A673 (cell line): ENCODE data around the gene GSTM1. TPM values are rescaled to one million over a fixed set of nuclear protein-coding genes. Genes with fewer than 3 reads are reported as not detected.

Experiments used
- BruUV-seq: library from RNA; stranded (reverse); fragments of 400-500 nt; replicated peaks from 2 replicates; lab custom pipeline; 2021; lab: Mats Ljungman, UMichigan
- CTCF ChIA-PET: fragments of 300-600 bp; sonication (Branson Sonifier 250); formaldehyde crosslinking; loops from one replicate; lab custom pipeline; 2022; ENCODE audit warnings: antibody characterized with exemption; lab: Charles Lee
- POLR2A ChIA-PET: fragments of 300-600 bp; sonication (Branson Sonifier 250); formaldehyde crosslinking; loops from one replicate; lab custom pipeline; 2022; ENCODE audit warnings: antibody characterized with exemption; ENCODE audit not compliant: low non-redundant PET; lab: Charles Lee
- DNase-seq: peaks from one replicate; pipeline ENCODE4 v3.0.0-alpha.2; 2015; ENCODE audit warnings: low spot score
- H3K27ac ChIP-seq: fragments of 200-600 bp; sonication (generic); 2 replicates; pipeline ENCODE4 v1.5.1; 2016; ENCODE audit warnings: mixed run types, low read depth, mild to moderate bottlenecking, mixed read lengths, antibody characterized with exemption, low read length; ENCODE audit not compliant: poor library complexity, severe bottlenecking
- H3K27me3 ChIP-seq: fragments of 200-600 bp; sonication (generic); replicated peaks from 2 replicates; pipeline ENCODE4 v1.6.1; 2017; ENCODE audit warnings: mixed run types, low read depth, mild to moderate bottlenecking, mixed read lengths, antibody characterized with exemption, low read length; ENCODE audit not compliant: insufficient read depth, poor library complexity
- H3K36me3 ChIP-seq: fragments of 200-600 bp; sonication (generic); 2 replicates; pipeline ENCODE4 v1.6.1; 2016; ENCODE audit warnings: mixed run types, mild to moderate bottlenecking, mixed read lengths, antibody characterized with exemption, low read length; ENCODE audit not compliant: insufficient read depth, poor library complexity, severe bottlenecking
- H3K4me1 ChIP-seq: fragments of 200-600 bp; sonication (generic); 2 replicates; pipeline ENCODE4 v1.6.1; 2017; ENCODE audit warnings: mixed run types, mild to moderate bottlenecking, mixed read lengths, antibody characterized with exemption, low read length; ENCODE audit not compliant: insufficient read depth, poor library complexity, severe bottlenecking
- H3K4me3 ChIP-seq: fragments of 200-600 bp; sonication (generic); 2 replicates; pipeline ENCODE4 v1.5.1; 2016; ENCODE audit warnings: low read depth, mixed run types, mild to moderate bottlenecking, mixed read lengths, low read length; ENCODE audit not compliant: poor library complexity, severe bottlenecking
- H3K9me3 ChIP-seq: fragments of 200-600 bp; sonication (generic); 2 replicates; pipeline ENCODE4 v1.6.1; 2016; ENCODE audit warnings: mixed run types, low read depth, mild to moderate bottlenecking, mixed read lengths, antibody characterized with exemption, low read length; ENCODE audit not compliant: poor library complexity, severe bottlenecking
- CTCF ChIP-seq: fragments of 300-800, 200-600 bp; sonication (generic); conservative IDR thresholded peaks from 2 replicates; pipeline ENCODE4 v1.5.1; 2017; ENCODE audit warnings: low read depth, mild to moderate bottlenecking, antibody characterized with exemption, low read length, moderate library complexity, mixed read lengths
- EZH2 ChIP-seq: fragments of 200-600 bp; sonication (generic); IDR thresholded peaks from 2 replicates; pipeline ENCODE4 v1.6.1; 2017; ENCODE audit warnings: borderline replicate concordance, low read depth, mild to moderate bottlenecking, mixed read lengths, antibody characterized with exemption, low read length; ENCODE audit not compliant: poor library complexity, severe bottlenecking
- intact Hi-C: fragments of 100-400 bp; cut with micrococcal nuclease; formaldehyde crosslinking; loops from one replicate; pipeline ENCODE4 v1.10.0; 2022; ENCODE audit not compliant: unreplicated experiment
- total RNA-seq: library from RNA; stranded (reverse); gene quantifications from 2 replicates; pipeline ENCODE4 v1.2.3, GENCODE V29; 2021

GSTM1 gene
- total RNA-seq, 1 experiment from 2014 or later = 166 TPM

DNA sequence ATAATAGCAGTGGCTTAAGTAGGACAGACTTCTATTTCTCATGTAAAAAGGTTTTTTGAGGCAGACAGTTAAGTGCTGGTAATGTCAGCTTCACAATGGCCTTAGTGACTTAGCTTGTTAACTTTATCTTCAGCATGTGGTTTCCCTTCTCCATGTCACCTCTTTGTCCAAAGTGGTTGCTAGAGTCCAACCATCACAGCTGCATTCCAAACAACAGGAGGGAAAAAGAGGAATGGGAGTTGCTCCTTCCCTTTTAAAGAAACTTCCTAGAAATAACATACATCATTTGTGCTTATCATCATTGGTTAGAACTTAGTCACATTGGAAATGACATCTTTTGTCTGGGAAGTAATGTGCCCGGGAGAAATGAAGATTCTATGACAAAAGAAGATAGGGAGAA is 34.4 kb downstream of the GSTM1 start:
- ChIA-PET POLR2A (no interaction called here), CTCF (no interaction called here)
- TF ChIP-seq CTCF (no peak), EZH2 (no peak)
- no peaks in the 10 kb centered on the region for H3K9me3 ChIP-seq
- no peaks in the 10 kb centered on the region for H3K36me3 ChIP-seq
- DNase-seq = no peak
- no peak overlapping the region for H3K4me3 ChIP-seq
- H3K27ac ChIP-seq = no peak overlapping the region
- no peaks in the 10 kb centered on the region for H3K27me3 ChIP-seq
- peaks cover 8% of the 10 kb centered on the region for H3K4me1 ChIP-seq
- intact Hi-C loops = no loop called here
- no TSS peak for BruUV-seq

- BruUV-seq = no TSS peak
- intact Hi-C loops = no loop called here
Observed at GRCh38 chr1:109722908-109723691, 35.5 kb downstream of the GSTM1 start.

DNA sequence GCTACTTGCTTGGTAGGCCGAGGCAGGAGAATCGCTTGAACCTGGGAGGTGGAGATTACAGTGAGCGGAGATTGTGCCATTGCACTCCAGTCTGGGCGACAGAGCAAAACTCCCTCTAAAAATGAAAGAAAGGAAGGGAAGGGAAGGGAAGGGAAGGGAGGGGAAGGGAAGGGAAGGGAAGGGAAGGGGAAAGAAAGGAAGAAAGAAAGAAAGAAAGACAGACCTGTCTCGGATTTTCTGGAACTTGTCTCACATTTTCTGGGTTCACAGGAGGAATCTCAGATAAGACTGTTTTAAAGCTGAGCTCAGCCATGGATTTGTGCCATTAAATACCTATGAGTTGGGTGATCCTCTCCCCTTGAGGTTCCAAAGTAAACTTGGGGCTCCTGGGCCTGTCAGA is 37.3 kb downstream of the GSTM1 start:
- TF ChIP-seq EZH2 (no peak), CTCF (no peak)
- no peak overlapping the region for H3K27ac ChIP-seq
- no peak overlapping the region for H3K4me3 ChIP-seq
- no peaks in the 10 kb centered on the region for H3K36me3 ChIP-seq
- POLR2A ChIA-PET = no interaction called here
- intact Hi-C loops = no loop called here
- H3K9me3 ChIP-seq = no peaks in the 10 kb centered on the region
- no peaks in the 10 kb centered on the region for H3K27me3 ChIP-seq
- CTCF ChIA-PET = no interaction called here
- no TSS peak for BruUV-seq
- no peak for DNase-seq
- H3K4me1 ChIP-seq = no peaks in the 10 kb centered on the region

More at GRCh38 chr1:109722908-109723691, 35.5 kb downstream of the GSTM1 start:
- H3K4me1 ChIP-seq = peaks cover 8% of the 10 kb centered on the region
- H3K9me3 ChIP-seq = no peaks in the 10 kb centered on the region
- no peak overlapping the region for H3K27ac ChIP-seq
- no peak for TF ChIP-seq EZH2
- TF ChIP-seq CTCF = no peak
- no peak overlapping the region for H3K4me3 ChIP-seq
- no peak for DNase-seq
- no peaks in the 10 kb centered on the region for H3K27me3 ChIP-seq
- no peaks in the 10 kb centered on the region for H3K36me3 ChIP-seq
- ChIA-PET POLR2A (no interaction called here), CTCF (interaction anchor here (0.6 kb wide), 1 partner anchor 26 kb away, joined by 5 read pairs; no protein-coding TSS in a partner anchor)
